K562 (cell line): ENCODE measurements around the gene LLGL1. TPM values are rescaled to one million over a fixed set of nuclear protein-coding genes. Genes with fewer than 3 reads are reported as not detected.

ENCODE experiments used
- CBFA2T2 ChIP-seq: fragments of 450-650 bp; conservative IDR thresholded peaks from 2 replicates; pipeline ENCODE4 v1.6.1; 2017; ENCODE audit warnings: mild to moderate bottlenecking
- CCNT2 ChIP-seq: IDR thresholded peaks from 2 replicates; pipeline ENCODE4 v1.6.1; 2011; ENCODE audit warnings: borderline replicate concordance, low read depth, mild to moderate bottlenecking, moderate library complexity, mixed read lengths, low read length; ENCODE audit not compliant: insufficient read length; ENCODE audit errors: extremely low read depth
- CXXC5 ChIP-seq: fragments of 250-450 bp; sonication (Bioruptor Pico); IDR thresholded peaks from 2 replicates; pipeline ENCODE4 v1.8.0; 2022; ENCODE audit warnings: inconsistent platforms, mild to moderate bottlenecking, moderate library complexity
- DACH1 ChIP-seq: fragments of 450-650 bp; IDR thresholded peaks from 2 replicates; pipeline ENCODE4 v1.6.1; 2018; ENCODE audit not compliant: partially characterized antibody
- EGR1 ChIP-seq: fragments of 450-650 bp; conservative IDR thresholded peaks from 2 replicates; pipeline ENCODE4 v1.6.1; 2017; ENCODE audit warnings: mild to moderate bottlenecking
- ELF1 ChIP-seq: fragments of 200-800 bp; sonication (Bioruptor generic); IDR thresholded peaks from 2 replicates; pipeline ENCODE4 v1.6.1; 2016; ENCODE audit warnings: missing genetic modification characterization, missing compliant biosample characterization
- FOXM1 ChIP-seq, 2 experiments: fragments of 450-650 bp in 1 of 2; sonication (generic) in 1 of 2; formaldehyde crosslinking in 1 of 2; IDR thresholded peaks; 2 replicates each; pipeline versions ENCODE4 v1.6.1 to v1.9.0; 2017 to 2022; ENCODE audit warnings: low read depth in 2 of 2, mild to moderate bottlenecking in 2 of 2, missing genetic modification reagents in 1 of 2, moderate library complexity in 1 of 2
- HES1 ChIP-seq: fragments of 450-650 bp; IDR thresholded peaks from 2 replicates; pipeline ENCODE4 v1.6.1; 2016; ENCODE audit warnings: low read depth, mild to moderate bottlenecking, moderate library complexity
- ILK ChIP-seq: fragments of 450-650 bp; IDR thresholded peaks from 2 replicates; pipeline ENCODE4 v1.6.1; 2016; ENCODE audit warnings: missing genetic modification characterization, low read depth, mild to moderate bottlenecking, missing compliant biosample characterization, moderate library complexity, borderline replicate concordance
- PRMT5 ChIP-seq: sonication (generic); formaldehyde crosslinking; IDR thresholded peaks from 2 replicates; pipeline ENCODE4 v1.5.0; 2020; ENCODE audit warnings: missing genetic modification reagents
- RBFOX2 ChIP-seq: fragments of 200-400 bp; formaldehyde crosslinking; IDR thresholded peaks from 2 replicates; pipeline ENCODE4 v1.6.1; 2017; ENCODE audit warnings: low read depth, mild to moderate bottlenecking, low read length, moderate library complexity
- SIRT6 ChIP-seq: IDR thresholded peaks from one replicate; pipeline ENCODE4 v1.6.1; 2012; ENCODE audit warnings: low read depth, mild to moderate bottlenecking, control low read depth, inconsistent platforms, low read length, moderate library complexity
- SMAD3 ChIP-seq: fragments of 450-650 bp; formaldehyde crosslinking; conservative IDR thresholded peaks from 2 replicates; pipeline ENCODE4 v1.4.0; 2020; ENCODE audit warnings: mild to moderate bottlenecking
- SMAD4 ChIP-seq: fragments of 250-450 bp; sonication (Bioruptor Pico); conservative IDR thresholded peaks from 2 replicates; pipeline ENCODE4 v1.8.0; 2021; ENCODE audit warnings: inconsistent platforms, mild to moderate bottlenecking, moderate library complexity
- STAT5A ChIP-seq: IDR thresholded peaks from 2 replicates; pipeline ENCODE4 v1.6.1; 2012; ENCODE audit warnings: low read length, inconsistent platforms, borderline replicate concordance
- STAT6 ChIP-seq: sonication (generic); formaldehyde crosslinking; IDR thresholded peaks from 2 replicates; pipeline ENCODE4 v1.8.1; 2023; ENCODE audit warnings: mild to moderate bottlenecking, missing genetic modification reagents
- TCF7 ChIP-seq: sonication (generic); IDR thresholded peaks from 2 replicates; pipeline ENCODE4 v1.6.1; 2016; ENCODE audit warnings: antibody characterized with exemption, borderline replicate concordance
- ZKSCAN3 ChIP-seq: fragments of 250-450 bp; sonication (Bioruptor Pico); IDR thresholded peaks from 2 replicates; pipeline ENCODE4 v1.4.0; 2020
- ZNF174 ChIP-seq: fragments of 250-450 bp; sonication (Bioruptor Pico); IDR thresholded peaks from 2 replicates; pipeline ENCODE4 v1.4.0; 2020; ENCODE audit warnings: mild to moderate bottlenecking
- ZNF644 ChIP-seq: fragments of 200-800 bp; sonication (Bioruptor generic); IDR thresholded peaks from 2 replicates; pipeline ENCODE4 v1.6.1; 2016; ENCODE audit warnings: low read depth, missing genetic modification characterization, missing compliant biosample characterization
- ZSCAN29 ChIP-seq: fragments of 450-650 bp; IDR thresholded peaks from 2 replicates; pipeline ENCODE4 v1.6.1; 2017
- polyA plus RNA-seq, 8 experiments: library from polyadenylated mRNA; depleted of rRNA in 4 of 8; stranded (reverse) in 5 of 8; unstranded in 3 of 8; fragments of >200 nt; fragmentation: Nextera tagmentation in 2 of 8; fragmentation: Illumina TruSeq in 1 of 8; extraction: Ambion mirVana in 2 of 8; extraction: Trizol in 1 of 8; gene quantifications; 2 replicates each; pipeline versions ENCODE4 v1.2.1 to v1.2.3, GENCODE V29; 2011 to 2014; ENCODE audit warnings: inconsistent platforms in 1 of 8, missing spikeins in 1 of 8
- total RNA-seq, 7 experiments: library from RNA; depleted of rRNA in 6 of 7; stranded (reverse); fragments of >200 nt in 6 of 7; fragmentation: Illumina TruSeq in 2 of 7; extraction: Trizol in 2 of 7; gene quantifications; 2 replicates each; pipeline versions ENCODE4 v1.2.1 to v1.2.3, GENCODE V29; 2011 to 2021; ENCODE audit warnings: low replicate concordance in 1 of 7
- TF ChIP-seq, protein P1 (sequence below): fragments of 450-650 bp; IDR thresholded peaks from 2 replicates; pipeline ENCODE4 v1.6.1; 2018; ENCODE audit not compliant: partially characterized antibody

The LLGL1 gene
- total and polyA plus RNA-seq, 9 of the 15 experiments (the other 6 are each of a cell fraction or from before 2014, with no cell fraction given): 0.11 to 12.9 (median 5.3) TPM; not detected in 1

DNA sequence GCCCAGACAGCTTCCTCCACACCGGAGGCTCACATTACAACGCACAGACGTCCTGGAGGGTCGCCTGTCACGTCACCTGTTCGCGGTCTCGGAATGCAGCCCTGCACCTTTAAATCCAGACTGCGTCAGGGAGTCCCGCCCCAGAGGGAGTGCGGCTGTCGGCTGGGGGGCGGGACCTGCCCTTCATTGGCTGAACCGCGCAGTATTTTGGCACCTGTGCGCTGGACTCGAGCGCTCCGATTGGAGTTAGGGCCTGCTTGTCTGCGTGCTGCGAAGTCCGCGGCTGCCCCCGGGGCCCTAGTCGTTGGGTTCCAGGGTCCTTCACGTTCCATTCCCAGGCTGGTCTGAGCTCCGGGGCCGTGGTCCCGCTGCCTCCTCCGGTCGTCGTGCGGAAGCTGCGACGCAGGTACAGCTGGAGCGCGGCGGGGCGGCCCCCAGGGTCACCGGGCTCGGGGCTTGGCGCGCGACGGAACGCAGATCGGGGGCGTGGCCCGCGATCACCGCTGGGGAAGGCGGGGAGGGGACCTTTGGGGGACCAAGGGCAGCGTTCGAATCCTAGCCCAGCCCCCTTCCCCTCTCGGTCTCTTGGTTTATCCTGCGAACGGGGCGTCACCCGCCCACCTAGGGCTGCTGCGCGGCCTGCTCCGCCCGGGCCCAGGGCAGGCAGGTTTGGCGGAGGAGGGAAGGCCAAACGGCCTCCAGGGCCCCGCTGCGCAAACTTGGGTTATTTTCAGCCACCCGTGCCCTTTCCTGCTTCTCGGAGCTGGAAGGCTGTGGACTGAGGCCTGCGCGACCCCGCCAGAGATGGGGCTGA, 35.1 kb downstream of the LLGL1 start, which contains the start of gene MIEF2 (continued):
- TF ChIP-seq, protein P1, sequence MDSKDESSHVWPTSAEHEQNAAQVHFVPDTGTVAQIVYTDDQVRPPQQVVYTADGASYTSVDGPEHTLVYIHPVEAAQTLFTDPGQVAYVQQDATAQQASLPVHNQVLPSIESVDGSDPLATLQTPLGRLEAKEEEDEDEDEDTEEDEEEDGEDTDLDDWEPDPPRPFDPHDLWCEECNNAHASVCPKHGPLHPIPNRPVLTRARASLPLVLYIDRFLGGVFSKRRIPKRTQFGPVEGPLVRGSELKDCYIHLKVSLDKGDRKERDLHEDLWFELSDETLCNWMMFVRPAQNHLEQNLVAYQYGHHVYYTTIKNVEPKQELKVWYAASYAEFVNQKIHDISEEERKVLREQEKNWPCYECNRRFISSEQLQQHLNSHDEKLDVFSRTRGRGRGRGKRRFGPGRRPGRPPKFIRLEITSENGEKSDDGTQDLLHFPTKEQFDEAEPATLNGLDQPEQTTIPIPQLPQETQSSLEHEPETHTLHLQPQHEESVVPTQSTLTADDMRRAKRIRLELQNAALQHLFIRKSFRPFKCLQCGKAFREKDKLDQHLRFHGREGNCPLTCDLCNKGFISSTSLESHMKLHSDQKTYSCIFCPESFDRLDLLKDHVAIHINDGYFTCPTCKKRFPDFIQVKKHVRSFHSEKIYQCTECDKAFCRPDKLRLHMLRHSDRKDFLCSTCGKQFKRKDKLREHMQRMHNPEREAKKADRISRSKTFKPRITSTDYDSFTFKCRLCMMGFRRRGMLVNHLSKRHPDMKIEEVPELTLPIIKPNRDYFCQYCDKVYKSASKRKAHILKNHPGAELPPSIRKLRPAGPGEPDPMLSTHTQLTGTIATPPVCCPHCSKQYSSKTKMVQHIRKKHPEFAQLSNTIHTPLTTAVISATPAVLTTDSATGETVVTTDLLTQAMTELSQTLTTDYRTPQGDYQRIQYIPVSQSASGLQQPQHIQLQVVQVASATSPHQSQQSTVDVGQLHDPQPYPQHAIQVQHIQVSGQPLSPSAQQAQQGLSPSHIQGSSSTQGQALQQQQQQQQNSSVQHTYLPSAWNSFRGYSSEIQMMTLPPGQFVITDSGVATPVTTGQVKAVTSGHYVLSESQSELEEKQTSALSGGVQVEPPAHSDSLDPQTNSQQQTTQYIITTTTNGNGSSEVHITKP: peak; percentile 63
- TF ChIP-seq ZSCAN29: no peak
- TF ChIP-seq SIRT6: no peak
- no peak for TF ChIP-seq ELF1 (tag)
- no peak for TF ChIP-seq ILK
- no peak for TF ChIP-seq ZNF644
- peak; percentile 93 for TF ChIP-seq CXXC5 (CRISPR knock-in tag)
- no peak for TF ChIP-seq HES1
- TF ChIP-seq STAT6 (CRISPR knock-in tag): no peak
- no peak for TF ChIP-seq CBFA2T2
- TF ChIP-seq DACH1: no peak
- TF ChIP-seq STAT5A: no peak
- TF ChIP-seq FOXM1 (IDR thresholded peaks at IDR 0.05; ENCODE audit: low read depth): peak; percentile 69; the same call in 1 of the 2 replicates
- no peak for TF ChIP-seq FOXM1 (CRISPR knock-in tag; IDR thresholded peaks at IDR 0.05; ENCODE audit: low read depth)
- 0 out of 2 replicates have a peak, but pooled peaks have one; percentile 37 for TF ChIP-seq EGR1
- TF ChIP-seq SMAD4 (CRISPR knock-in tag): no peak
- no peak for TF ChIP-seq ZKSCAN3 (CRISPR knock-in tag)
- TF ChIP-seq TCF7: no peak
- no peak for TF ChIP-seq SMAD3
- no peak for TF ChIP-seq ZNF174
- peak; percentile 19 for TF ChIP-seq CCNT2
- peak; percentile 69 for TF ChIP-seq RBFOX2
- no peak for TF ChIP-seq PRMT5 (CRISPR knock-in tag)
